Measurements from ENCODE around the gene OSR1. TPM values are rescaled to one million over a fixed set of nuclear protein-coding genes. Genes with fewer than 3 reads are reported as not detected.

OSR1 gene
- total and polyA plus RNA-seq, 2 of the 4 experiments (the other 2 are of a cell fraction): 12.4 to 48.0 TPM

- in situ Hi-C loops (cut with MboI; ENCODE audit: low sequenced_read_pairs) (loop anchor here (10.0 kb wide), 1 partner anchor 303 kb away; no protein-coding TSS in a partner anchor), dilution Hi-C loops (cut with HindIII; ENCODE audit: low sequenced_read_pairs, unreplicated experiment) (no loop called here), intact Hi-C loops (cut with micrococcal nuclease) (no loop called here)
- no CpG with 5 or more reads among the region's 4 CpGs for WGBS, 2 experiments (ENCODE audit: extremely low coverage in 2 of 2, insufficient read length in 1 of 2)
- H2AFZ ChIP-seq (replicated peaks; ENCODE audit: low read length, poor library complexity): no peak overlapping the region
- BruUV-seq (replicated peaks): no TSS peak
- no peak overlapping the region for H3K4me3 ChIP-seq (ENCODE audit: insufficient read depth, low read depth, low read length)
- H2BK120ac ChIP-seq (ENCODE audit: low read depth, low read length): no peak overlapping the region
- H3K56ac ChIP-seq (ENCODE audit: extremely low read depth, insufficient read depth, low read length): no peak overlapping the region
- no peak overlapping the region for H4K91ac ChIP-seq (ENCODE audit: insufficient read depth, low read depth, low read length)
- no peaks in the 10 kb centered on the region for H4K20me1 ChIP-seq (ENCODE audit: insufficient read depth, low read length)
- H3K27me3 ChIP-seq (ENCODE audit: control insufficient read depth, insufficient read depth, low read length): peaks cover 34% of the 10 kb centered on the region
- no peak overlapping the region for H2BK5ac ChIP-seq (ENCODE audit: low read depth, low read length, poor library complexity, severe bottlenecking)
- no peaks in the 10 kb centered on the region for H3K4me1 ChIP-seq (ENCODE audit: control insufficient read depth, insufficient read depth, low read length)
- no peak overlapping the region for H4K8ac ChIP-seq (ENCODE audit: low read depth in 2 of 2, low read length in 2 of 2)
- no peak overlapping the region for H2AK5ac ChIP-seq (ENCODE audit: low read depth, low read length)
- H3K9me3 ChIP-seq (ENCODE audit: control insufficient read depth, insufficient read depth, low read length): peaks cover 4% of the 10 kb centered on the region
- no peak overlapping the region for H2BK20ac ChIP-seq (ENCODE audit: low read depth, low read length)
- no peak overlapping the region for H3K9ac ChIP-seq (ENCODE audit: low read depth, low read length)
- no peak overlapping the region for H3K27ac ChIP-seq (ENCODE audit: insufficient read depth, low read length)
- no peak overlapping the region for H3K23ac ChIP-seq (ENCODE audit: low read depth, low read length)
- H3K4ac ChIP-seq (ENCODE audit: low read depth, low read length): no peak overlapping the region
- CTCF ChIA-PET: no interaction called here
- H2AK9ac ChIP-seq (replicated peaks; ENCODE audit: low read depth, low read length, poor library complexity): no peak overlapping the region
- TF ChIP-seq MAFK (IDR thresholded peaks at IDR 0.05; ENCODE audit: low read depth, low read length): peak; percentile 86
- no peak for TF ChIP-seq MXI1 (IDR thresholded peaks at IDR 0.05; ENCODE audit: borderline replicate concordance, low read depth, low read length)
- H3K4me2 ChIP-seq (ENCODE audit: low read depth, low read length): no peak overlapping the region
- H2BK15ac ChIP-seq (ENCODE audit: low read depth, low read length): no peak overlapping the region
- H3K18ac ChIP-seq (ENCODE audit: low read depth, low read length): no peak overlapping the region
- no peak for ATAC-seq (ENCODE audit: low read depth)
- no peak overlapping the region for H4K5ac ChIP-seq (ENCODE audit: low read depth, low read length)
- DNase-seq: no peak
- POLR2A ChIA-PET (ENCODE audit: unreplicated experiment): no interaction called here
- H3K14ac ChIP-seq (replicated peaks; ENCODE audit: low read depth, low read length): no peak overlapping the region
- no peaks in the 10 kb centered on the region for H3K79me1 ChIP-seq (ENCODE audit: low read depth in 1 of 2, low read length in 2 of 2)
- H3K9me1 ChIP-seq (ENCODE audit: insufficient read depth, low read length): no peaks in the 10 kb centered on the region
- no peaks in the 10 kb centered on the region for H3K36me3 ChIP-seq (ENCODE audit: control insufficient read depth, insufficient read depth, low read length)
Measured at GRCh38 chr2:19371996-19372582, 13.7 kb upstream of the OSR1 start.

All from IMR-90 (cell line).